Endothelial cell of umbilical vein (primary cell): ENCODE data around the gene C17orf67. TPM values are rescaled to one million over a fixed set of nuclear protein-coding genes. Genes with fewer than 3 reads are reported as not detected.

Experiments used
- BruUV-seq: library from RNA; stranded (reverse); fragments of 400-500 nt; replicated peaks from 2 replicates; lab custom pipeline; 2021; lab: Mats Ljungman, UMichigan
- CTCF ChIA-PET: fragments of 300-600, 350-600 bp; sonication (Branson Sonifier 250); formaldehyde crosslinking; loops from one replicate; lab custom pipeline; 2021; ENCODE audit warnings: antibody characterized with exemption, inconsistent platforms; lab: Charles Lee
- POLR2A ChIA-PET: fragments of 300-600, 350-600 bp; sonication (Branson Sonifier 250); formaldehyde crosslinking; loops from one replicate; lab custom pipeline; 2021; ENCODE audit warnings: antibody characterized with exemption, inconsistent platforms; lab: Charles Lee
- DNase-seq: peaks from one replicate; pipeline ENCODE4 v3.0.0-alpha.2; 2011; ENCODE audit warnings: low read depth, low spot score
- FAIRE-seq: peaks from 2 replicates; lab custom pipeline; 2011; peaks lifted over from hg19 to GRCh38; lab: Jason Lieb, UNC
- H2AFZ ChIP-seq: 2 replicates; pipeline ENCODE4 v1.6.0; 2012; ENCODE audit warnings: low read depth, low read length, control low read depth, inconsistent platforms
- H3K27ac ChIP-seq: 2 replicates; pipeline ENCODE4 v1.5.1; 2011; ENCODE audit warnings: low read depth, mild to moderate bottlenecking, control low read depth, low read length, moderate library complexity; ENCODE audit not compliant: insufficient read depth
- H3K27me3 ChIP-seq, 2 experiments: 2 replicates each; pipeline versions ENCODE4 v1.6.0 to v1.6.1; 2011; ENCODE audit warnings: low read length in 2 of 2, mixed read lengths in 1 of 2; ENCODE audit not compliant: control insufficient read depth in 2 of 2, insufficient read depth in 2 of 2
- H3K36me3 ChIP-seq, 2 experiments: 2 replicates in 1 of 2; 3 replicates in 1 of 2; pipeline ENCODE4 v1.5.1; 2011; ENCODE audit warnings: low read length in 2 of 2, mild to moderate bottlenecking in 1 of 2, moderate library complexity in 1 of 2; ENCODE audit not compliant: control insufficient read depth in 2 of 2, insufficient read depth in 2 of 2; ENCODE audit errors: extremely low read depth in 1 of 2
- H3K4me1 ChIP-seq: 3 replicates; pipeline ENCODE4 v1.5.1; 2011; ENCODE audit warnings: mild to moderate bottlenecking, low read length; ENCODE audit not compliant: control insufficient read depth, insufficient read depth; ENCODE audit errors: extremely low read depth
- H3K4me2 ChIP-seq: 2 replicates; pipeline ENCODE4 v1.6.1; 2011; ENCODE audit warnings: low read length, control low read depth, mixed read lengths; ENCODE audit not compliant: insufficient read depth
- H3K4me3 ChIP-seq, 3 experiments: fragments of 200-600 bp in 1 of 3; sonication (generic), shearing (Covaris generic) in 1 of 3; replicated peaks in 1 of 3; 2 replicates each; pipeline ENCODE4 v1.5.1; 2011 to 2016; ENCODE audit warnings: control low read depth in 3 of 3, low read length in 3 of 3, mild to moderate bottlenecking in 2 of 3, inconsistent platforms in 1 of 3, low read depth in 1 of 3, moderate library complexity in 1 of 3; ENCODE audit not compliant: insufficient read depth in 1 of 3
- H3K79me2 ChIP-seq: 2 replicates; pipeline ENCODE4 v1.6.0; 2012; ENCODE audit warnings: low read length, inconsistent platforms; ENCODE audit not compliant: control insufficient read depth, insufficient read depth
- H3K9ac ChIP-seq: replicated peaks from 2 replicates; pipeline ENCODE3; 2011; ENCODE audit warnings: low read length, control low read depth; ENCODE audit not compliant: insufficient read depth; ENCODE audit errors: extremely low read depth
- H3K9me1 ChIP-seq: replicated peaks from 3 replicates; pipeline ENCODE4 v1.6.0; 2011; ENCODE audit warnings: mild to moderate bottlenecking, low read length; ENCODE audit not compliant: control insufficient read depth, insufficient read depth; ENCODE audit errors: extremely low read depth
- H3K9me3 ChIP-seq: replicated peaks from 2 replicates; pipeline ENCODE4 v1.5.1; 2012; ENCODE audit warnings: low read length, inconsistent platforms; ENCODE audit not compliant: control insufficient read depth, insufficient read depth
- H4K20me1 ChIP-seq: replicated peaks from 2 replicates; pipeline ENCODE3; 2011; ENCODE audit warnings: mild to moderate bottlenecking, low read length; ENCODE audit not compliant: control insufficient read depth, insufficient read depth; ENCODE audit errors: extremely low read depth
- CTCF ChIP-seq, 2 donors: IDR thresholded peaks; 1 replicate in 1 of 2; 2 replicates in 1 of 2; pipeline ENCODE4 v1.5.1; 2011; ENCODE audit warnings: low read length in 2 of 2, mild to moderate bottlenecking in 2 of 2, moderate library complexity in 2 of 2, control low read depth in 1 of 2, inconsistent platforms in 1 of 2, low read depth in 1 of 2; ENCODE audit not compliant: insufficient read depth in 1 of 2; ENCODE audit errors: extremely low read depth in 1 of 2
- EZH2 ChIP-seq: IDR thresholded peaks from 2 replicates; pipeline ENCODE4 v1.6.1; 2012; ENCODE audit warnings: borderline replicate concordance, low read depth, mild to moderate bottlenecking, moderate library complexity, low read length, inconsistent platforms; ENCODE audit not compliant: severe bottlenecking
- FOS ChIP-seq: IDR thresholded peaks from 2 replicates; pipeline ENCODE4 v1.6.1; 2011; ENCODE audit warnings: mild to moderate bottlenecking, low read length, moderate library complexity, borderline replicate concordance; ENCODE audit not compliant: insufficient read depth
- GATA2 ChIP-seq: IDR thresholded peaks from 2 replicates; pipeline ENCODE4 v1.7.0; 2011; ENCODE audit warnings: low read depth, mild to moderate bottlenecking, moderate library complexity, mixed read lengths, low read length; ENCODE audit not compliant: insufficient read length, insufficient read depth
- MAX ChIP-seq: IDR thresholded peaks from 2 replicates; pipeline ENCODE4 v1.6.1; 2011; ENCODE audit not compliant: insufficient read depth, insufficient read length
- POLR2A ChIP-seq: IDR thresholded peaks from 2 replicates; pipeline ENCODE4 v1.6.1; 2012; ENCODE audit warnings: low read depth, mild to moderate bottlenecking, control low read depth, low read length
- POLR2AphosphoS5 ChIP-seq: IDR thresholded peaks from 2 replicates; pipeline ENCODE4 v1.6.1; 2012; ENCODE audit warnings: low read depth, mild to moderate bottlenecking, control low read depth, low read length, moderate library complexity; ENCODE audit not compliant: insufficient read depth
- dilution Hi-C: fragments of 300-500 bp; cut with MboI; formaldehyde crosslinking; loops from one replicate; pipeline ENCODE4 v1.15.0; 2019; ENCODE audit warnings: low sequenced_read_pairs; ENCODE audit not compliant: extremely low pct_ligation_motif_present
- intact Hi-C: fragments of 100-400 bp; cut with micrococcal nuclease; formaldehyde crosslinking; loops from one replicate; pipeline ENCODE4 v1.10.0; 2022
- polyA plus RNA-seq, 4 experiments: library from polyadenylated mRNA; depleted of rRNA in 3 of 4; stranded (reverse) in 3 of 4; unstranded in 1 of 4; fragments of >200 nt; gene quantifications; 2 replicates each; pipeline versions ENCODE4 v1.2.1 to v1.2.3, GENCODE V29; 2011 to 2012; ENCODE audit warnings: missing spikeins in 1 of 4
- total RNA-seq: library from RNA; stranded (reverse); gene quantifications from 2 replicates; pipeline ENCODE4 v1.2.3, GENCODE V29; 2021

Gene C17orf67
- total and polyA plus RNA-seq, 2 donors (not counting 3 experiments of a cell fraction or from before 2014, with no cell fraction given), result 1.9 to 5.8 TPM

GRCh38 chr17:56754523-56755208 lies 79.1 kb downstream of the C17orf67 start:
- Histone ChIP-seq H3K4me3 (no peak overlapping the region), H4K20me1 (no peaks in the 10 kb centered on the region), H2AFZ (peak overlapping the region; percentile 89), H3K79me2 (no peaks in the 10 kb centered on the region), H3K27me3 (no peaks in the 10 kb centered on the region), H3K4me2 (peak overlapping the region; percentile 19), H3K27ac (peak overlapping the region; percentile 86), H3K4me1 (peaks cover 47% of the 10 kb centered on the region), H3K9me3 (no peaks in the 10 kb centered on the region), H3K9ac (peak overlapping the region; percentile 43), H3K9me1 (no peaks in the 10 kb centered on the region), H3K36me3 (no peaks in the 10 kb centered on the region)
- CTCF ChIA-PET, result interaction anchor here (2.2 to 7.7 kb wide), 2 partner anchors 25 to 39 kb away, joined by 8 to 64 read pairs; no protein-coding TSS in a partner anchor
- TF ChIP-seq FOS (no peak), CTCF (IDR thresholded peaks at IDR 0.05; ENCODE audit: extremely low read depth in 1 of 2, insufficient read depth in 1 of 2, low read depth in 1 of 2, low read length in 2 of 2) (no peak), POLR2A (no peak), MAX (no peak), EZH2 (no peak), POLR2AphosphoS5 (no peak), GATA2 (no peak)
- FAIRE-seq (peak; percentile 95), DNase-seq (peak; percentile 53)
- BruUV-seq, result no TSS peak
- POLR2A ChIA-PET, result interaction anchor here (0.6 kb wide), 1 partner anchor 465 kb away, joined by 3 read pairs; no protein-coding TSS in a partner anchor
- dilution Hi-C loops (no loop called here), intact Hi-C loops (loop anchor here (10.0 kb wide), 1 partner anchor 570 kb away; no protein-coding TSS in a partner anchor)
